DND-41 (cell line): Measurements from ENCODE around the gene KRTAP1-3.

Experiments
- CTCF ChIP-seq: IDR thresholded peaks from 2 replicates; pipeline ENCODE4 v1.5.1; 2012; ENCODE audit warnings: borderline replicate concordance, low read length, moderate library complexity, mild to moderate bottlenecking; ENCODE audit not compliant: poor library complexity, severe bottlenecking; ENCODE audit errors: extremely low read depth
- EZH2 ChIP-seq: IDR thresholded peaks from 3 replicates; pipeline ENCODE4 v1.6.1; 2012; ENCODE audit warnings: borderline replicate concordance, low read depth, mild to moderate bottlenecking, moderate library complexity, low read length, inconsistent platforms; ENCODE audit not compliant: severe bottlenecking

GRCh38 chr17:41073676-41074075 is 39.0 kb upstream of the KRTAP1-3 start:
- TF ChIP-seq EZH2 (no peak), CTCF (no peak)
